Peyer's patch (tissue), 4 donors: ENCODE measurements around the gene PTPRM. TPM values are rescaled to one million over a fixed set of nuclear protein-coding genes. Genes with fewer than 3 reads are reported as not detected.
"Not testable (repeated sequence)": the region's sequence is repeated elsewhere in the genome, so short reads cannot be mapped to it uniquely, and the experiment has no call there.

Experiments
- DNase-seq, 3 donors: peaks; one replicate each; pipeline ENCODE4 v3.0.0-alpha.2; 2017 to 2019
- H3K27ac ChIP-seq, 4 donors: fragments of 200-600 bp; sonication (generic); one replicate each; pipeline ENCODE4 v1.5.1; 2016 to 2019
- H3K27me3 ChIP-seq, 2 donors: fragments of 200-600 bp; sonication (generic); one replicate each; pipeline ENCODE4 v1.5.1; 2019
- H3K36me3 ChIP-seq, 3 donors: fragments of 200-600 bp; sonication (generic); one replicate each; pipeline ENCODE4 v1.5.1; 2016 to 2019
- H3K4me1 ChIP-seq, 4 donors: fragments of 200-600 bp; sonication (generic); one replicate each; pipeline ENCODE4 v1.5.1; 2016 to 2019
- H3K4me3 ChIP-seq, 4 donors: fragments of 200-600 bp; sonication (generic); 1 replicate in 3 of 4; 2 replicates in 1 of 4; pipeline ENCODE4 v1.5.1; 2016 to 2019; ENCODE audit warnings: mild to moderate bottlenecking in 1 of 4
- H3K9me3 ChIP-seq, 4 donors: fragments of 200-600 bp; sonication (generic); one replicate each; pipeline ENCODE4 v1.5.1; 2016 to 2019; ENCODE audit warnings: mild to moderate bottlenecking in 1 of 4
- CTCF ChIP-seq, 6 experiments: fragments of 450-650 bp in 4 of 6; fragments of 200-600 bp in 2 of 6; sonication (generic) in 1 of 6; IDR thresholded peaks; one replicate each; pipeline ENCODE4 v1.5.1; 2017 to 2019; ENCODE audit warnings: antibody characterized with exemption in 6 of 6, mild to moderate bottlenecking in 3 of 6, moderate library complexity in 1 of 6
- POLR2A ChIP-seq, 2 donors: fragments of 450-650 bp; IDR thresholded peaks; one replicate each; pipeline ENCODE4 v1.5.1; 2017; ENCODE audit warnings: antibody characterized with exemption in 2 of 2, mild to moderate bottlenecking in 2 of 2, moderate library complexity in 2 of 2
- total RNA-seq, 4 donors: library from RNA; depleted of rRNA; stranded (reverse); fragments of >200 nt; gene quantifications; one replicate each; pipeline ENCODE4 v1.1.0, GENCODE V29; 2016

Gene PTPRM
- total RNA-seq, 4 donors from 2014 or later: 39.6 to 211 (median 80.3) TPM

- no peaks in the 10 kb centered on the region for H3K9me3 ChIP-seq
- no peak for DNase-seq
Measured at GRCh38 chr18:8439055-8439454, 871.9 kb downstream of the PTPRM start.

GRCh38 chr18:8443505-8443904 is 876.4 kb downstream of the PTPRM start:
- no peaks in the 10 kb centered on the region for H3K36me3 ChIP-seq
- no peak overlapping the region for H3K4me3 ChIP-seq
- no peak overlapping the region for H3K27ac ChIP-seq
- H3K9me3 ChIP-seq: no peaks in the 10 kb centered on the region
- H3K27me3 ChIP-seq: no peaks in the 10 kb centered on the region
- H3K4me1 ChIP-seq: no peaks in the 10 kb centered on the region
- no peak for DNase-seq
- no peak for TF ChIP-seq CTCF (IDR thresholded peaks at IDR 0.05)
- TF ChIP-seq POLR2A (IDR thresholded peaks at IDR 0.05): no peak

More at GRCh38 chr18:8439055-8439454, 871.9 kb downstream of the PTPRM start:
- no peaks in the 10 kb centered on the region for H3K36me3 ChIP-seq
- H3K4me3 ChIP-seq: no peak overlapping the region
- H3K27ac ChIP-seq: no peak overlapping the region
- no peaks in the 10 kb centered on the region for H3K27me3 ChIP-seq
- no peaks in the 10 kb centered on the region for H3K4me1 ChIP-seq
- TF ChIP-seq CTCF (IDR thresholded peaks at IDR 0.05) (no peak), POLR2A (IDR thresholded peaks at IDR 0.05) (no peak)

- not testable (repeated sequence) for H3K27ac ChIP-seq, H3K36me3 ChIP-seq, H3K27me3 ChIP-seq, H3K4me1 ChIP-seq, H3K4me3 ChIP-seq, DNase-seq, H3K9me3 ChIP-seq
Measured at GRCh38 chr18:8446936-8447335, 879.8 kb downstream of the PTPRM start.

- H3K4me1 ChIP-seq: no peaks in the 10 kb centered on the region
- no peak for DNase-seq
- no peak overlapping the region for H3K4me3 ChIP-seq
- no peaks in the 10 kb centered on the region for H3K27me3 ChIP-seq
- H3K9me3 ChIP-seq: no peaks in the 10 kb centered on the region
- H3K27ac ChIP-seq: no peak overlapping the region
- no peaks in the 10 kb centered on the region for H3K36me3 ChIP-seq
- TF ChIP-seq CTCF (IDR thresholded peaks at IDR 0.05) (no peak), POLR2A (IDR thresholded peaks at IDR 0.05) (no peak)
Measured at GRCh38 chr18:8448130-8448529, 881.0 kb downstream of the PTPRM start.

GRCh38 chr18:8450013-8450412 is 882.9 kb downstream of the PTPRM start:
- Histone ChIP-seq H3K4me1 (no peaks in the 10 kb centered on the region), H3K9me3 (no peaks in the 10 kb centered on the region), H3K27me3 (no peaks in the 10 kb centered on the region), H3K27ac (no peak overlapping the region), H3K36me3 (no peaks in the 10 kb centered on the region), H3K4me3 (no peak overlapping the region)
- DNase-seq: no peak
- TF ChIP-seq CTCF (IDR thresholded peaks at IDR 0.05) (peak in 4 of 6 experiments; percentile 5 to 15 (median 10)), POLR2A (IDR thresholded peaks at IDR 0.05) (no peak)

GRCh38 chr18:8450898-8451665 is 884.0 kb downstream of the PTPRM start:
- TF ChIP-seq POLR2A (IDR thresholded peaks at IDR 0.05): no peak
- no peak for TF ChIP-seq CTCF (IDR thresholded peaks at IDR 0.05)
- Histone ChIP-seq H3K27ac (no peak overlapping the region), H3K27me3 (no peaks in the 10 kb centered on the region), H3K4me1 (no peaks in the 10 kb centered on the region), H3K9me3 (no peaks in the 10 kb centered on the region), H3K4me3 (no peak overlapping the region), H3K36me3 (no peaks in the 10 kb centered on the region)
- no peak for DNase-seq
